ENCODE data around the gene TRIO.
A peak's percentile ranks its signal among the peaks of the same experiment; 100 is the strongest.

Gene TRIO

GRCh38 chr5:14330291-14330690 is 187.1 kb downstream of the TRIO start:
- no peak for DNase-seq (ENCODE audit: low spot score)

- DNase-seq (ENCODE audit: low spot score): no peak
Observed at GRCh38 chr5:14330729-14331385, 187.7 kb downstream of the TRIO start.

GRCh38 chr5:14331386-14331781 is 188.2 kb downstream of the TRIO start:
- no peak for DNase-seq (ENCODE audit: low spot score)

- DNase-seq (ENCODE audit: low spot score): no peak
Observed at GRCh38 chr5:14332038-14332631, 189.0 kb downstream of the TRIO start.

- no peak for DNase-seq (ENCODE audit: low spot score)
Observed at GRCh38 chr5:14332746-14333145, 189.6 kb downstream of the TRIO start.

- DNase-seq (ENCODE audit: low spot score): no peak
Observed at GRCh38 chr5:14337593-14337992, 194.5 kb downstream of the TRIO start.

GRCh38 chr5:14339468-14339867 is 196.3 kb downstream of the TRIO start:
- no peak for DNase-seq (ENCODE audit: low spot score)

GRCh38 chr5:14341571-14342230 is 198.6 kb downstream of the TRIO start:
- no peak for DNase-seq (ENCODE audit: low spot score)

- no peak for DNase-seq (ENCODE audit: low spot score)
Observed at GRCh38 chr5:14342306-14342705, 199.2 kb downstream of the TRIO start.

- no peak for DNase-seq (ENCODE audit: low spot score)
Observed at GRCh38 chr5:14343376-14343775, 200.2 kb downstream of the TRIO start.

GRCh38 chr5:14347522-14347921 is 204.4 kb downstream of the TRIO start:
- DNase-seq (ENCODE audit: low spot score): no peak

- DNase-seq (ENCODE audit: low spot score): no peak
Observed at GRCh38 chr5:14348142-14348541, 205.0 kb downstream of the TRIO start.

GRCh38 chr5:14349029-14349428 is 205.9 kb downstream of the TRIO start:
- DNase-seq (ENCODE audit: low spot score): no peak

- DNase-seq (ENCODE audit: low spot score): no peak
Observed at GRCh38 chr5:14351086-14351661, 208.0 kb downstream of the TRIO start.

- DNase-seq (ENCODE audit: low spot score): peak; percentile 75
Observed at GRCh38 chr5:14351845-14352712, 208.9 kb downstream of the TRIO start.

- no peak for DNase-seq (ENCODE audit: low spot score)
Observed at GRCh38 chr5:14353726-14354474, 210.8 kb downstream of the TRIO start.

- no peak for DNase-seq (ENCODE audit: low spot score)
Observed at GRCh38 chr5:14355391-14355790, 212.2 kb downstream of the TRIO start.

- DNase-seq (ENCODE audit: low spot score): no peak
Observed at GRCh38 chr5:14356305-14356704, 213.2 kb downstream of the TRIO start.

GRCh38 chr5:14357441-14357840 is 214.3 kb downstream of the TRIO start:
- no peak for DNase-seq (ENCODE audit: low spot score)

- DNase-seq (ENCODE audit: low spot score): no peak
Observed at GRCh38 chr5:14357851-14358250, 214.7 kb downstream of the TRIO start.

- no peak for DNase-seq (ENCODE audit: low spot score)
Observed at GRCh38 chr5:14358536-14358935, 215.4 kb downstream of the TRIO start.

Measured in LoVo (cell line).